AG09319 (cell line): Measurements from ENCODE around the gene DLK2.
"Not testable (repeated sequence)": the region's sequence is repeated elsewhere in the genome, so short reads cannot be mapped to it uniquely, and the experiment has no call there.

Source experiments
- DNase-seq: peaks from one replicate; pipeline ENCODE4 v3.0.0-alpha.2; 2010; ENCODE audit warnings: low read depth; ENCODE audit errors: extremely low read depth
- TF ChIP-seq, protein P1 (sequence below): IDR thresholded peaks from 2 replicates; pipeline ENCODE4 v1.5.1; 2011; ENCODE audit warnings: low read depth, mild to moderate bottlenecking, inconsistent platforms, low read length, moderate library complexity

Gene DLK2, protein sequence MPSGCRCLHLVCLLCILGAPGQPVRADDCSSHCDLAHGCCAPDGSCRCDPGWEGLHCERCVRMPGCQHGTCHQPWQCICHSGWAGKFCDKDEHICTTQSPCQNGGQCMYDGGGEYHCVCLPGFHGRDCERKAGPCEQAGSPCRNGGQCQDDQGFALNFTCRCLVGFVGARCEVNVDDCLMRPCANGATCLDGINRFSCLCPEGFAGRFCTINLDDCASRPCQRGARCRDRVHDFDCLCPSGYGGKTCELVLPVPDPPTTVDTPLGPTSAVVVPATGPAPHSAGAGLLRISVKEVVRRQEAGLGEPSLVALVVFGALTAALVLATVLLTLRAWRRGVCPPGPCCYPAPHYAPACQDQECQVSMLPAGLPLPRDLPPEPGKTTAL

DNA sequence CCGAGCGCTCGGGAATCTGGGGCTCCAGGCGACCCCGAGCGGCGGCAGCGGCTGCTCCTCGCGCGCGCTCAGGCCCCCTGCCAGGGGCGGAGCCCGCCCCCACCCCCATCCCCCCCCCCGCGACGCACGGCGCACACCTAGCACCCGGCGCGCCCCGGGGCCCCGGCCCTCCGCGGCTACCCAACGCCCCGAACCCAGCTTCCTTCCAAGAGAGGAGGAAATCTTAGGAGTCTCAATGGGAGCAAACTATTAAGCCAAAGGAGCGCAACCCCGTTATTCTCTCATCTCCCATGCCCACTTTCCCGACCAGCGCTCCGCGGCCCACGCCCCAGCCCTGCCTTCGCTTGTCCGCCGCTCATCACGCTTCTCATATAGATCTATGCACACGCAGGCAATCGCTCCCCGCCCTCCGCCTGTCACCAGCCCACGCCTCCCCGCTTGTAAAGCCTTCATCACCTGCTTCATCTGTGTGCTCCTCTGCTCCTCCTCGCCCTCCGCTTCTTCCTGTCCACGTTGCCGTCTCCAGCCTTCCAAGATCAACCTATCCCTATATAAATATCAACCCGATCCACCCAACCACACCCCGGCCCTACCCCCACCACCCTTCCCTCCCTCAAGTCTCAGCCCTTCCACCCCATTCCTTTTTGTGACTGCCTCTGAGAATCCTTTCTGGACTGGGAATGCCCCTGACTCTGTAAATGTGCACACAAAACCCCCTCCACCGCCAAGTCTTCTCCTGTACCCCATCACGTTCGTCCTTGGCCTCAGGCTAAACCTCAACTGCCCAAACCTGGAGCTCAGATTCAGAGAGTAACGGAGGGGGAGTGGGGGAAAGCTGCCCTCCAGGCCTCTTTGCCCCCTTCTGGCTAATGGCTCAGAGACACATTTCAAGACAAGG, at the start of gene DLK2:
Gene DLK2 (minus strand): TSS at position 18 of the 898 bp plus-strand sequence. CDS start 723 bp downstream, outside the sequence.
- TF ChIP-seq, protein P1, sequence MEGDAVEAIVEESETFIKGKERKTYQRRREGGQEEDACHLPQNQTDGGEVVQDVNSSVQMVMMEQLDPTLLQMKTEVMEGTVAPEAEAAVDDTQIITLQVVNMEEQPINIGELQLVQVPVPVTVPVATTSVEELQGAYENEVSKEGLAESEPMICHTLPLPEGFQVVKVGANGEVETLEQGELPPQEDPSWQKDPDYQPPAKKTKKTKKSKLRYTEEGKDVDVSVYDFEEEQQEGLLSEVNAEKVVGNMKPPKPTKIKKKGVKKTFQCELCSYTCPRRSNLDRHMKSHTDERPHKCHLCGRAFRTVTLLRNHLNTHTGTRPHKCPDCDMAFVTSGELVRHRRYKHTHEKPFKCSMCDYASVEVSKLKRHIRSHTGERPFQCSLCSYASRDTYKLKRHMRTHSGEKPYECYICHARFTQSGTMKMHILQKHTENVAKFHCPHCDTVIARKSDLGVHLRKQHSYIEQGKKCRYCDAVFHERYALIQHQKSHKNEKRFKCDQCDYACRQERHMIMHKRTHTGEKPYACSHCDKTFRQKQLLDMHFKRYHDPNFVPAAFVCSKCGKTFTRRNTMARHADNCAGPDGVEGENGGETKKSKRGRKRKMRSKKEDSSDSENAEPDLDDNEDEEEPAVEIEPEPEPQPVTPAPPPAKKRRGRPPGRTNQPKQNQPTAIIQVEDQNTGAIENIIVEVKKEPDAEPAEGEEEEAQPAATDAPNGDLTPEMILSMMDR, result no peak
- no peak for DNase-seq

DNA sequence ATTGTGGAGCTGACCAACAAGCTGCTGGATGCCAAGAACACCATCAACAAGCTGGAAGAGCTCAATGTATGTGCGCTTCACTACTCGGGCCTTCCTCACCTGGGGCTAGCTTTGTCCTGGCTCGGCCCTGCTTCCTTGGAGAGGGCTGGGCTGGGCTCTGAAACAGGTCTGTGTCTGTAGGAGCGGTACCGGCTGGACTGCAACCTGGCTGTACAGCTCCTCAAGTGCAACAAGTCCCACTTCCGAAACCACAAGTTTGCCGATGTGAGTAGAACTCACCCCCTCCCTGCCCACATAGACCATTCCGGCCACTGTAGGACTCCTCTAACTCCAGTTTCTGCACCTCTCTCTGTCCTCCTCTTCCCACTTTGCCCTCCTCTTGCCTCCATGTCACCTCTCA, 48.1 kb upstream of the DLK2 start:
- TF ChIP-seq, protein P1, result no peak
- DNase-seq, result no peak

DNA sequence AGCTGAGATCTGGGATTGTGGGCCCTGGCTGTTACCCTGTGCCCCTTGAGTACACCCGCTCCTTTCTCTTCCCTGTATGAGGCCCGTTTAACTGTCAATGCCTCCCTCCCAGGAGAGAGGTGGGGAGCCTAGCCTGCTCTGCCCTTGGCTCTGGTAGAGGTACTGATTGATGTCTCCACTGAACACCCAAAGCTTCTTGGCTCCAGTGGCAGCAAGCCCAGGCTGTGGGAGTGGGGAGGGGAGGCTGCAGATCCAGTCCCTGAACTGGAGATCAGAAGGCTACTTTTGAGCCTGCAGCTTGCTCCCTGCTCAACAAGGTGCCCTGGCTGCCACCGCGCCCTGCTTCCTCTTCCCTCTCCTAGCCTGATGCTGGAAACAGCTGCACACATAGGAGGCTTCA, 47.3 kb upstream of the DLK2 start:
- TF ChIP-seq, protein P1, result no peak
- no peak for DNase-seq

DNA sequence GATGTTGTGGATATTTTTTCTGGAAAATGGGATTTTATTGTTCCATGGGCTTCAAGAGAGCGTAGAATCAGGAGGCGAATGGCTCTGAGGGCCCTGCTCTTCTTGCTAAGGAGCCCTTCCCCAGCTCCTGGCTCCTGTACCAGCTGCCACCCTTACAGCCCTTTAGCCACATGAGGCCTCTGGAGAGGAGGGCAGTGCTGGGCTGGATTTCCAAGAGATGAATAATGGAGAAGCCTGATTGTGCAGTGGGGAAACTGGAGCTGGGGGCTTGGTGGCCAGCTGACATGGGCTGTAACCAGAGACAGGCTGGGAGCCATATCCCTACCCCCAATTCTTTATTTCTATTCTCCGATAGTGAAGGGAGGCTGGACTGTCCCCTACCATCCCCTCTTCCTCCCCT, 45.6 kb upstream of the DLK2 start:
- DNase-seq, result no peak

DNA sequence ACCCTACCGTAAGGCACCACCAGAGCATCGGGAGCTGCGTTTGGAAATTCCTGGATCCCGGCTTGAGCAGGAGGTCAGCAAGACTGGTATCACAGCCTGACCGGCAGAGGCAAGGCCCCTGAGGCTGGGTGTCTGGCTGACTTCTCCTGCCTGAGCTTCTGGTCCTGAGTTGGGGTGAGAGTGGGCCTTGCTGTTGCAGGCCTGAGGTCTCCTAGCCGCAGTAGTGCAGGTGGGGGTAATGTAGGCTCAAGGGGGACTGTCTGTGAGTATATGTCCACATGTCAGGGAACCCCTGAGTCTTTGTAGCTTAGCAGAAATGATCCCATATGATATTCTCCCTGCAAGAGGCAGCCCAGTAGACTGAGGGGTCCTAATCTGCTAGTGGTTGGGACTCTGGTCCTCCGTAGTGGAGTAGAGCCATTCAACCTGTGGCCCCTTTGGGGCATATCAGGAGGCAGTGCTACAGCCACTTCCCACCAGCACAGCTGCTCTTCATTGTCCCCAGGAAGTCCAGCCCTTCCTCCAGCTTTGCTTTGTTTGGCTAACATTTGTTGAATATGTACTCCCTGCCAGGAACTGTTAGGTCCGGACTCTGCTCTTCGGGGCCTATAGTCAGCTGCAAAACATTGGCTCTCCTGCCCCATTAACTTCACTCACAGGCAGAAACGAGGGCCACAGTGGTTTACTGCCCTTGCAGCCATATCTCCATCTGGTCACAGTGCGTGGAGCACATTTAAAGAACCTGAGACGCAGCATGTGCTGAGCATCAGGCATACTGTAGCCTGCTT, 43.9 kb upstream of the DLK2 start:
- DNase-seq, result no peak
- TF ChIP-seq, protein P1, result no peak

More for the DNA sequence above, 45.6 kb upstream of the DLK2 start:
- TF ChIP-seq, protein P1, result no peak

DNA sequence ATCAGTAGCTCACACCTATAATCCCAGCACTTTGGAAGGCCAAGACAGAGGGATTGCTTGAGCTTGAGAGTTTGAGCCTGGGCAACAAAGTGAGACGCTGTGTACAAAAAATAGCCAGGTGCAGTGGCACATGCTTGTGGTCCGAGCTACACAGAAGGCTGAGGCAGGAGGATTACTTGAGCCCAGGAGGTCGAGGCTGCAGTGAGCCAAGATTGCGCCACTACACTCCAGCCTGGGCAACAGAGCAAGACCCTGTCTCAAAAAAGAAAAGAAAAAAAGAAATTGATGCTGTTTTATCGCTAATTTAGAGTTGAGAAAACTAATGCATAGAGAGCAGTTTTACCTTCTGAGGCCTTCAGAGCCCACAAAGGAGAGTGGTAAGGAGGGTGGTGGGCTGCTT, 42.9 kb upstream of the DLK2 start:
- DNase-seq, result not testable (repeated sequence)

DNA sequence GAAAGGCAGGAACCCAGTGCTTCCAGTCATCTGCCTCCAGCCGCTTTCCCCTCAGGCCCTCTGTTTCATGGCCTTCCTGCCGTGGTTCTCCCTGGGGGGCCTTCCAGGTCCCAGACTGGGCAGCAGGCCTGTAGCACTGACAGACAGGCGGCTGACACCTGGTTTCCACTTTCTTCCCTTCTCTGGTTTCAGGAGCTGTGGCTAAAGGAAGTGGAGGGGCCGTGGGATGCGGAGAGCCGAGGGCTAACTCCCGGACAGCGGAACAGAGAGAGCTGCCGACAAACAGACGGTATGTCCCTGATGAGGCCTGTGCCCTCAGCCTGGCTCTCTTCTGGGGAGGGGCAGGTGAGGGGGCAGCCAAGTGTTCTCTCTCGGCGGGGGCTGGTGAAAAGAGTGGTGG, 42.3 kb upstream of the DLK2 start:
- TF ChIP-seq, protein P1, result no peak
- no peak for DNase-seq
